ENCODE measurements around the gene CNIH4. TPM values are rescaled to one million over a fixed set of nuclear protein-coding genes. Genes with fewer than 3 reads are reported as not detected.

CNIH4 gene
- polyA plus RNA-seq, 1 of the 3 experiments (the other 2 are of a cell fraction): 37.7 TPM

DNA sequence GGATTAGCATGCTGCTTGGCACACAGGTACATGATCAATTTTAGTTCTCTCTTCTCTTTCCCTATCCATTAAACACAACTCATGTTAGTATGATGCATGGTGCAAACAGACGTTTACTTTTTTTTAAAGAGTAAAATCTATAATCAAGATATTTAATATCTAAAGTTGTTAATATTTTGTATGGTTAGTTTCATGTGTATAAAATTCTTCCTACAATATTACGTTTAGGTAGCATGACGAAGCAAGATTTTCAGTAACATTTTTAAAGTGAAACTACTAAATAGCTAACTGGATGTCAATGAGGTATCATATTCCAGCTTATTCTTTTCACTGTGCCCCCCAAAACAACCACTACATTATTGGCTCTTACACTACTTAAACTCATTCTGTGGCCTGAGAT lies 36.6 kb downstream of the CNIH4 start:
- peaks cover 6% of the 10 kb centered on the region; the same call in 1 of the 2 replicates for H3K79me2 ChIP-seq (ENCODE audit: insufficient read depth)
- WGBS (ENCODE audit: low lambda C conversion rate): 91% methylated on average over 3 of the region's 3 CpGs
- no peaks in the 10 kb centered on the region for H3K4me1 ChIP-seq (ENCODE audit: control insufficient read depth in 1 of 2, insufficient read depth in 2 of 2, low read depth in 1 of 2, low read length in 1 of 2)
- H4K20me1 ChIP-seq (ENCODE audit: insufficient read depth): no peaks in the 10 kb centered on the region
- no peaks in the 10 kb centered on the region for H3K9me2 ChIP-seq
- no peak overlapping the region for H3K4me2 ChIP-seq
- no peaks in the 10 kb centered on the region for H3K27me3 ChIP-seq (ENCODE audit: insufficient read depth)
- no peaks in the 10 kb centered on the region for H3K9me3 ChIP-seq
- no peak overlapping the region for H3K4me3 ChIP-seq (ENCODE audit: low read depth in 2 of 2, low read length in 1 of 2)
- no peak overlapping the region for H3K27ac ChIP-seq (ENCODE audit: low read depth in 2 of 2, low read length in 1 of 2)
- H2AFZ ChIP-seq (ENCODE audit: low read depth): no peak overlapping the region
- ChIA-PET POLR2A (no interaction called here), CTCF (interaction anchor here (1.2 kb wide), 1 partner anchor 64 kb away, joined by 6 read pairs; no protein-coding TSS in a partner anchor)
- no peak for DNase-seq
- peaks cover 90 to 95% of the 10 kb centered on the region in 2 experiments for H3K36me3 ChIP-seq (replicated peaks in 1 of 2; ENCODE audit: control insufficient read depth in 1 of 2, insufficient read depth in 2 of 2, low read length in 1 of 2)
- no peak overlapping the region for H3K9ac ChIP-seq
- TF ChIP-seq, protein P1, sequence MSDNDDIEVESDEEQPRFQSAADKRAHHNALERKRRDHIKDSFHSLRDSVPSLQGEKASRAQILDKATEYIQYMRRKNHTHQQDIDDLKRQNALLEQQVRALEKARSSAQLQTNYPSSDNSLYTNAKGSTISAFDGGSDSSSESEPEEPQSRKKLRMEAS (IDR thresholded peaks at IDR 0.05; ENCODE audit: low read depth): no peak
- TF ChIP-seq, protein P2, sequence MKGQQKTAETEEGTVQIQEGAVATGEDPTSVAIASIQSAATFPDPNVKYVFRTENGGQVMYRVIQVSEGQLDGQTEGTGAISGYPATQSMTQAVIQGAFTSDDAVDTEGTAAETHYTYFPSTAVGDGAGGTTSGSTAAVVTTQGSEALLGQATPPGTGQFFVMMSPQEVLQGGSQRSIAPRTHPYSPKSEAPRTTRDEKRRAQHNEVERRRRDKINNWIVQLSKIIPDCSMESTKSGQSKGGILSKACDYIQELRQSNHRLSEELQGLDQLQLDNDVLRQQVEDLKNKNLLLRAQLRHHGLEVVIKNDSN (IDR thresholded peaks at IDR 0.05; ENCODE audit: borderline replicate concordance, low read depth): no peak
- TF ChIP-seq RXRA (IDR thresholded peaks at IDR 0.05; ENCODE audit: borderline replicate concordance, low read depth) (no peak), NRF1 (IDR thresholded peaks at IDR 0.05; ENCODE audit: low read depth, low read length) (no peak), TCF12 (IDR thresholded peaks at IDR 0.05) (no peak), NFIC (IDR thresholded peaks at IDR 0.05; ENCODE audit: borderline replicate concordance) (no peak), EZH2phosphoT487 (IDR thresholded peaks at IDR 0.05; ENCODE audit: borderline replicate concordance, low read depth) (no peak), TEAD4 (IDR thresholded peaks at IDR 0.05; ENCODE audit: borderline replicate concordance, insufficient read depth) (no peak), GATA2 (CRISPR knock-in tag; IDR thresholded peaks at IDR 0.05) (no peak), FOXM1 (IDR thresholded peaks at IDR 0.05; ENCODE audit: low read depth) (no peak), ELF1 (IDR thresholded peaks at IDR 0.05) (no peak), TAF1 (IDR thresholded peaks at IDR 0.05; ENCODE audit: borderline replicate concordance, low read depth, low read length) (no peak)
- TF ChIP-seq, protein P3, sequence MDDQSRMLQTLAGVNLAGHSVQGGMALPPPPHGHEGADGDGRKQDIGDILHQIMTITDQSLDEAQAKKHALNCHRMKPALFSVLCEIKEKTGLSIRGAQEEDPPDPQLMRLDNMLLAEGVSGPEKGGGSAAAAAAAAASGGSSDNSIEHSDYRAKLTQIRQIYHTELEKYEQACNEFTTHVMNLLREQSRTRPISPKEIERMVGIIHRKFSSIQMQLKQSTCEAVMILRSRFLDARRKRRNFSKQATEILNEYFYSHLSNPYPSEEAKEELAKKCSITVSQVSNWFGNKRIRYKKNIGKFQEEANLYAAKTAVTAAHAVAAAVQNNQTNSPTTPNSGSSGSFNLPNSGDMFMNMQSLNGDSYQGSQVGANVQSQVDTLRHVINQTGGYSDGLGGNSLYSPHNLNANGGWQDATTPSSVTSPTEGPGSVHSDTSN (IDR thresholded peaks at IDR 0.05): no peak
- TF ChIP-seq, protein P4, sequence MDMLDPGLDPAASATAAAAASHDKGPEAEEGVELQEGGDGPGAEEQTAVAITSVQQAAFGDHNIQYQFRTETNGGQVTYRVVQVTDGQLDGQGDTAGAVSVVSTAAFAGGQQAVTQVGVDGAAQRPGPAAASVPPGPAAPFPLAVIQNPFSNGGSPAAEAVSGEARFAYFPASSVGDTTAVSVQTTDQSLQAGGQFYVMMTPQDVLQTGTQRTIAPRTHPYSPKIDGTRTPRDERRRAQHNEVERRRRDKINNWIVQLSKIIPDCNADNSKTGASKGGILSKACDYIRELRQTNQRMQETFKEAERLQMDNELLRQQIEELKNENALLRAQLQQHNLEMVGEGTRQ (IDR thresholded peaks at IDR 0.05; ENCODE audit: borderline replicate concordance, low read depth, low read length): no peak
- TF ChIP-seq, protein P5, sequence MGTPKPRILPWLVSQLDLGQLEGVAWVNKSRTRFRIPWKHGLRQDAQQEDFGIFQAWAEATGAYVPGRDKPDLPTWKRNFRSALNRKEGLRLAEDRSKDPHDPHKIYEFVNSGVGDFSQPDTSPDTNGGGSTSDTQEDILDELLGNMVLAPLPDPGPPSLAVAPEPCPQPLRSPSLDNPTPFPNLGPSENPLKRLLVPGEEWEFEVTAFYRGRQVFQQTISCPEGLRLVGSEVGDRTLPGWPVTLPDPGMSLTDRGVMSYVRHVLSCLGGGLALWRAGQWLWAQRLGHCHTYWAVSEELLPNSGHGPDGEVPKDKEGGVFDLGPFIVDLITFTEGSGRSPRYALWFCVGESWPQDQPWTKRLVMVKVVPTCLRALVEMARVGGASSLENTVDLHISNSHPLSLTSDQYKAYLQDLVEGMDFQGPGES (IDR thresholded peaks at IDR 0.05; ENCODE audit: low read depth, low read length): no peak
- H3F3A ChIP-seq (replicated peaks; ENCODE audit: insufficient read depth): peaks cover 27% of the 10 kb centered on the region
